HT-29 (cell line): ENCODE data around the gene ZBTB7A. TPM values are rescaled to one million over a fixed set of nuclear protein-coding genes. Genes with fewer than 3 reads are reported as not detected.

Experiments used
- DNase-seq: peaks from one replicate; pipeline ENCODE4 v3.0.0-alpha.2; 2015; ENCODE audit warnings: low spot score
- total RNA-seq: library from RNA; depleted of rRNA; stranded (reverse); fragments of >200 nt; shearing (Covaris generic); gene quantifications from 2 replicates; pipeline ENCODE4 v1.2.3, GENCODE V29; 2014

The ZBTB7A gene
- total RNA-seq, 1 experiment from 2014 or later: 72.7 TPM

DNA sequence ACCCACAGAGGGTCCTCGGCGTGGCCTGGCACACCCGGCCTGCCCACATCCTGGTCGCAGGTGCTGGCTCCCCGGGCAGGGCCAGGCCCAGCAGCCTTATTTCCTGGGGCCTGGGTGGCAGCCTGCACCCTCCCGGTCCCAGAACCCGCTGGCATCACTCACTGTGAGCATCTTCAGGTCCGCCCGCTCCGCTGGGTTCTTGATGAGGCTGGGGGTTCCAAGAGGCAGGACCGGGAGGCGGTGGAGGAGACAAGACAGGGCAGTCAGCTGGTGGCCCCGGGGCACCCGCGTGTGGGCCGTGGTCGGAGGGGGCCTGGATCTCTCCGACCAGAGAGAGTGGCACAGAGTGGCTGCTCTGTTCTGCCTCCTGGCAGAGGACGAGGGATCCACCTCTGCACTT is 27.6 kb upstream of the ZBTB7A start:
- DNase-seq: no peak

- no peak for DNase-seq
Observed at GRCh38 chr19:4093643-4094175, 27.0 kb upstream of the ZBTB7A start.

DNA sequence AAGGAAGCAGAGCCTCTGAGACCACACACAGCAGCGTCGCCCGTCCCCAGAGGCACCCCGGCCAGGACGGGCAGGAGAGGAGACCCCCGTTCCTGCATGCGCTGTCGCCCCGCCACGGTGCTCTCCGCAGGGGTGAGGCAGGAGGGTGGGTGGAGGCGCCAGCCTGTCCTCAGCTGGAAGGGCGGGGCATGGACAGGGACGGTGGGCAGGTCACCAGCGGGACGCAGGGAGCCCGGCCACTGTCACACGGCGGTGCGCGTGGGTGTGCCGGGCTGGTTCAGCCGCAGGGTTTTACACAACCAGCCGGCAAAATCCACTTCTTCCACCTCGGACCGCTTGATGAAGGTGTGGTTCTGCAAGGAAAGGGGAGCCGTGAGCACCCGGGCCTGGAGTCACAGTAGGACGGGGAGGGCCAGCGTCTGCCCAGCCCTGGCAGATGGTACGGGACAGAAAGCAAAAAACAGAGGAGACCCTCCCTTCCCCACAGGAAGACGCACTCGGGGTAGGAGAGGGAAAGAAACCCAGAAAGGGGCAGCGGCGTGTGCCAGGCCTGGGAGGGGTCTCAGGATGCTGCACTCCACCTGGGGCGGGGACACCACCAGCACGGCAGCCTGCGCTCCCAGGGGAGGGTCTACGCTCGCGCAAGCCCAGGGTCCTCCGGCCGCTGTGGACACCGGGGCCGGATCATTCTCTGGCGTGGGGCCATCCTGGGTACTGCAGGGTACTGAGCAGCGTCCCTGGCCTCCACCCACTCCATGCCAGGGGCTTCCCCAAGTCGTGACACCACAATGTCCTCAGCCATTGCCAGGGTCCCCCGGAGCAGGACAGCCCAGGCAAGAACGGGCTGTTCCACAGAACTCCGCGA is 23.9 kb upstream of the ZBTB7A start:
- no peak for DNase-seq

DNA sequence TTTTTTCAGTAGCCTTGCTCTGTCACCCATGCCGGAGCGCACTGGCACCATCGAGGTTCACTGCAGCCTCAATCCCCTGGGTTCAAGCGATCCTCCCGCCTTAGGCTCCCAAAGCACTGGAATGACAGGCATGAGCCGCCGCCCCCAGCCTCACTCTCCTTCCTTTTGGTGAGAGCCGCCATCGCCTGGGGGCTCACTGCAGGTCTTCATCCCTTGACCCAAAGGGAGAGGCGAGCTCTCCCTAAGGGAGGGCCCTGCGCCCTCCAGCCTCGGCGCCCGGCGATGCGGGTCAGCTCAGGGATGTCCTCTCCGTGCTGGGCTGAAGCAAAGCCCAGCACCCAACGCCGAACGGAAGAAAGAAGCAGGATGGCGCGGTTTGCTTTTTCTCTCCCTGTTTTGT is 23.2 kb upstream of the ZBTB7A start:
- no peak for DNase-seq

GRCh38 chr19:4089400-4089908 is 22.8 kb upstream of the ZBTB7A start:
- peak; percentile 64 for DNase-seq

DNA sequence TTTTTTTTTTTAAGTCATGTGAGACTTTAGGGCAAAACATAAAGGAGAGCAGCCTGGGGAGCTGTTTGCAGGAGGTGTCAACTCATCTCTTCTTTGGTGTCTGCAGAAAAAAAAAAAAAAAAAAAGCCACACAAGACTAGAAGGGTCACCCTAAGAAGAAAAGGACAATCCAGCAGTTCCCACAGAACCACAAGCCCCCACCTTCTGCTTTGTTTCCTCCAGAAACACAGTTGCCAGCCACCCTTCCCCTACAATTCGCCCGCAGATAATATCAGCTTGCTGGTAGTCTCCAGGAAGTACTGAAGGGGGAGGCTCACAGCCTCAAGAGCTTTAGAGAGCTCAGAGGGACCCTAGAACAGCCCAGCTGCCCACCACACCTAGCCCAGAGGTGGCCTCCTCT is 22.3 kb upstream of the ZBTB7A start:
- DNase-seq: peak; percentile 63

DNA sequence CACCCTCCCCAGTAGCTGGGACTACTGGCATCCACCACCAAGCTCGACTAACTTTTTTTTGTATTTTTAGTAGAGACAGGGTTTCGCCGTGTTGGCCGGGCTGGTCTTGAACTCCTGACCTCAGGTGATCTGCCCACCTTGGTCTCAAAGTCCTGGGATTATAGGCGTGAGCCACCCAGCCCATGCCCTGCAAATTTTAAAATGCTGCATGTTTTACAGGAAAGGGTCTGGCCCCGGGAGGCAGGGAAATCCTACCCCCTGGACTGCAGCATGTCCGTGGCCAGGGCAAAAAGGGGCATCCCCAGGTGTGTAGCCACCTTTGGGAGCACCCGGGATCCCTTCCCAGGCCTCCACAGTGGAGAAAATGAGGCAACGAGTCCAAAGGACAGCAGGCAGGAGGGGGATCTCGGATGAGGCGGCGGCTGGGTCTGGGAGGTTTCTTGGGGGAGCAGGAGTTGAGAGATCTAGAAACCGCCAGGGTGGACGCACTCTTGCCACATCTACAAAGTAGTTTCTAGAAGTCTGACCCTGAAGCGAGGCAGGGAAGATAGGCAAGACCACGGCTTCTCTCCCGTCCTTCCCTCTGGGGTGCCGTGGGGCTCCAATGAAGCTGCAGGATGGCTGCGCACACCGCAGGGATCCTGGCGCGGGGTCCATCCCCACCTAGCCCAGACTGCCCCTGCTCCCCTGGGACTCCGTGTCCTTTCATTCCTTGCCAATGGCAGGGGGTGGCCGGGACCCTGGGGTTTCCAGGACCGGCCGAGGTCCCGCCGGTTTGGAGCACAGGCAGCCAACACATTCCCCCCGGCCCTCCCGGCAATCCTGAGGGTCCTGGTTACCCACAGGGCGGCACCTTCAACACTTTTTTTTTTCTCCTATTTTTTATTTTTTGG is 21.3 kb upstream of the ZBTB7A start:
- DNase-seq: no peak

- DNase-seq: peak; percentile 36
Observed at GRCh38 chr19:4086411-4086867, 19.7 kb upstream of the ZBTB7A start.

- DNase-seq: no peak
Observed at GRCh38 chr19:4084547-4084877, 17.8 kb upstream of the ZBTB7A start.

DNA sequence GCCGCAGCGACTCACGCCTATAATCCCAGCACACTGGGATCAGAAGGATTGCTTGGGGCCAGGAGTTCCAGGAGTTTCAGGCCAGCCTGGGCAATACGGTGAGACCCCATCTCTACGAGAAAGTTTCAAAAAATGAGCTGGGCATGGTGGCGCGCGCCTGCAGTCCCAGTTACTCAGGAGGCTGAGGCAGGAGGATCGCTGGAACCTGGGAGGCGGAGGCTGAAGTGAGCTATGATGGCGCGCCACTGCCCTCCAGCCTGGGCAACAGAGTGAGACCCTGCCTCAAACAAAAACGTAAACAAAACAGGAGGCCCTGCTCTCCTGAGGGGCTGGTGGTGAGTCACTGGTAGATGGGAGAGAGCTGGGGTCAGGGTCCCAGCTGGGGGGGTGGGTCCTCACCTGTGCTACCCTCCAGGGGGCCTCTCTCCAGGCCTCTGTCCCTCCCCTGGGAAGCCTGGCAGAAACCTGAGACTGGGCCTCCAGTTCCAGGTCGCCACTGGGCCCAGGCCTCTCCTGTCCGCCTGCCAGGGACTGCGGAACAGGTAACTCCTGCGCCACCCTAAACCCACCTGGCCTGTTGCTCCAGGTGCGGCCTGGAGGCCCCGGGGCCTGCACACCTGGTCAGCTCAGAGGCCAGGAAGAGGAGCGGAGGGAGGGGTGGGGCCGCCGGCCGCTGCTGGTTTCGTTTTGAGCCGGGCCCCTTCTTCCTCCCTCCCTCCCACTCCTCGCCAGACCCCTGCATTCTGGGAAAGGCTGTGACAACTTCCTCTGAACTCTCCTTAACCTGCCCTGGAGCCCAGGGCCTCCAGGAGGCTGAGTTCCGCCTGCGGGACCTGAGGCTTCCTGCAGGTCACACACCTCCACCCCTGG is 17.2 kb upstream of the ZBTB7A start:
- DNase-seq: peak; percentile 84

GRCh38 chr19:4082172-4082571 is 15.5 kb upstream of the ZBTB7A start:
- no peak for DNase-seq

DNA sequence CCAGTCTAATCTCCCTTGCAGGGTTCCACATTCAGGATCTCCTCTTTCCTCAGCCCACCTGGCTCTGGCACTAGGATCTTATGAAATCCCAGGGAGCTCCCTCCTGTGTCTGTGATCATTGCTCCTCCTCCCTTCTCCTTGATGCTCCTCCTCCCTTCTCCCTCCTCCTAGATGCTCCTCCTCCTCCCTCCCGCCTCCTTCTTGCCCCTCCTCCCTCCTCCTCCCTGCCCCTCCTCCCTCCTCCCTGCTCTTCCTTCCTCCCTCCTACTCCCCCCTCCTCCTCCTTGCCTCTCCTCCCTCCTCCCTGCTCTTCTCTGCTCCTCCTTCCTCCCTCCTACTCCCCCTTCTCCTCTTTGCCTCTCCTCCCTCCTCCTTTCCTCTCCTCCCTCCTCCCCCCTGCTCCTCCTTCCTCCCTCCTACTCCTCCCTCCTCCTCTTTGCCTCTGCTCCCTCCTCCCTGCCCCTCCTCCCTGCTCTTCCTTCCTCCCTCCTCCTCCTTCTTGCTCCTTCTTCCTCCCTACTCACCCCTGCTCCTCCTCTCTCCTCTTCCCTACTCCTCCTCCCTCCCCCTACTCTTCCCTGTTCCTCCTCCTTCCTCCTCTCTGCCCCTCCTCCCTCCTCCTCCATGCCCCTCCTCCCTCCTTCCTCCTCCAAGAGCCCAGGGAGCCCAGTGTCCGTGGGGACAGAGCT is 14.9 kb upstream of the ZBTB7A start:
- DNase-seq: no peak

GRCh38 chr19:4080473-4080872 is 13.8 kb upstream of the ZBTB7A start:
- no peak for DNase-seq

DNA sequence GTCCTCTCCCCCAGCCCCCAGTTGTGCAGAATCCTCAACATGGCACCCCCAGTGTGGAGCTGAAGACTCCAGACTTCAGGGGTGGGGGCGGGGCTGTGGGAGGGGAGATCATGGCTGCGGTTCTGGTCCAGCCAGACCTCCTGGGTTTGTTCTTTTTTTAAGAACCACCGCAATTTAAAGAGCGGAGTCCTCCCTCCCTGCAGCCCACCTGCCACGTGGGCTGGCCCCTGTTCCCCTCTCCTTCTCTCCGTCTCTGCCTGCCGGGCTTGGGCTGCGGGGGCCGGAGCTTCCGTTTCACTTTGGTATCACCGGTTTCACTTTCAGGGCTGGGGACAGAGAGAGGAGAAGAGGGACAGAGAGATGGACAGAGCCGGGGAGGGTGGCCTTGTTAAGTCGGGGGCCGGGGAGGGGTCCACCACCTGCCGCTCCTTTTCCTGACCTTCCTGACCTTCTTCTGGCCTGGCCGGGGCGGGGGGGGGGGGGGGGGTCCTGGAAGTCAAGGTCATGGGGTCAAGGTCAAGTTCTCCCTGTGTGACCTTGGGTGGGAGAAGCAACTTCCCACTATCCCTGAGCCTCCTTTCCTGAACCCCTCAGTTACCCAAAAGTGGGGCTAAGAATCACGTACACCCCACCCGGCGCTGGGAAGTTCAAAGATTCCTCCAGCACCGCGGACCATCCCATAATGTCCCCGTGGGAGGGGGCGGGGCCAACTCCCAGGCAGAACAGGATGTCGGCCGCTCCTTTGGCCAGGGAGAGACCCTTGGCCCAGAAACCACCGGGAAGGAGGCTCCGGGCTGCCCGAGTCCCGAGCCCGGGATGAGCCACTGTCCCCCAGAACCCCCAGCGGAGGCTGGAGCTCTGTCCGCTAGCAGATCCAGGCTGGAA is 11.3 kb upstream of the ZBTB7A start:
- peak; percentile 38 for DNase-seq

DNA sequence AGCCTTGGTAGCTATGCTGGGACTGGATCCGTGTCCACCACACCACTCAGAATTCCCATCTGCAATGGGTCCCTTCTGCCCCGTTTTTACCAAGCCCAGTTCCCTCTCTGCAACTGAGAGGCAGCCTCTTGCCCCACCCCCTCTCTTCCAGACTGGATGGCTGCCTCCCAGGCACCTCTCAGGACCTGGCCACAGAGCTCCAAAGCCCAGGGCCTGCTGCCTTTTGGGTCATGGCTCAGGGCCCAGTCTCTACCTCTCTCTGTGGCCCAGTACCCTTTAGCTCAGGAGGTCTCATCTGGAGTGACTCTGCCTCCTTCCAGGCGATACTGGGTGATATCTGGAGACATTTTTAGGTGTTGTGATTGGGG is 10.3 kb upstream of the ZBTB7A start:
- DNase-seq: no peak

DNA sequence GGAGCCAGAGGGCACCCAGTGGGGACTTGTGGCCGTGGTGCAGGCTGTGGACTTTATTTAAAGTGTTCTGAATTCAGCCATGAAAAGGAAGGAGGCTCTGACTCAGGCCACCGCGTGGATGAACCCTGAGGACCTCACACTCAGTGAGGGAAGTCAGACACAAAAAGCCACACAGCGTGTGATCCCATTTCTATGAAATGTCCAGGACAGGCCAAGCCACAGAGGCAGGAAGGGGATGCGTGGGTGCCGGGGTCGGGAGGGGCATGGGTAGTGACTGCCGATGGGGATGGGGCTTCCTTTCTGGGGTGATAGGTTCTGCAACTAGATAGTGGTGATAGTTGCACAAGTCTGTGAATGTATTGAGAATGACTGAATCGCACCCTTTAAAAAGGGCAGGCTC is 8.7 kb upstream of the ZBTB7A start:
- no peak for DNase-seq

DNA sequence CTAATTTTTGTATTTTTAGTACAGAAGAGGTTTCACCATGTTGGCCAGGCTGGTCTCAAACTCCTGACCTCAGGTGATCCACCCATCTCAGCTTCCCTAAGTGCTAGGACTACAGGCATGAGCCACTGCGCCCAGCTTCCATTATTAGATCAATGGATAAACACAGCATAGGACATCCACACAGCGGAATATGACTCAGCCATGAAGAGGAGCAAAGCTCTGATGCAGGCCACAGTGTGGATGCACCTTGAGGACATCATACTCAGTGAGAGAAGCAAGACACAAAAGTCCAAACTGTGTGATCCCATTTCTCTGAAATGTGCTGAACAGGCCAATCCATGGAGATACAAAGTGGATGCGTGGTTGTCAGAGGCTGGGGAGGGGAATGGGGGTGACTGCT is 4.9 kb upstream of the ZBTB7A start:
- DNase-seq: no peak

- no peak for DNase-seq
Observed at GRCh38 chr19:4069331-4069959, 2.7 kb upstream of the ZBTB7A start.
